Kidney capillary endothelial cell (primary cell): ENCODE results near the gene PIGA.
"Not testable (repeated sequence)": the region's sequence is repeated elsewhere in the genome, so short reads cannot be mapped to it uniquely, and the experiment has no call there.

Source experiments
- DNase-seq: peaks from one replicate; pipeline ENCODE4 v3.0.0-alpha.2; 2018; ENCODE audit warnings: low spot score

Gene PIGA

DNA sequence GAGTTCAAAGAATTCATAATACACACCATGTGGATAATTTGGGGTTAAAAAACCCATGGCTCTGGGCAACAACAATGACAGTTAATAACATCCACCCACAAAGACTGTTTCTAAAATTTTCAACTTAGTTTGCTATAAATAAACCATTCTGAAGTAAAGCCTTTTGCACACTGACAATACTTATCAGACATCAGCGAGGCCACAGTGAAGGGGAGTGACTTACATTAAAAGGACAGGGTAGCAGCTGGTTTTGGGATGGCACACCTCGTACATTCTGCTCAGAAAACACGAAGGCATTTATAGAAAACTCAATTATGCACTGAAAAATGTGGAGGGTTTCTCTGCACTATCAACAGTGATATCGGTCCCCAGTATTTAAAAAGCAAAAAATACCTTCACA is 15.0 kb downstream of the PIGA start:
- DNase-seq, result no peak

DNA sequence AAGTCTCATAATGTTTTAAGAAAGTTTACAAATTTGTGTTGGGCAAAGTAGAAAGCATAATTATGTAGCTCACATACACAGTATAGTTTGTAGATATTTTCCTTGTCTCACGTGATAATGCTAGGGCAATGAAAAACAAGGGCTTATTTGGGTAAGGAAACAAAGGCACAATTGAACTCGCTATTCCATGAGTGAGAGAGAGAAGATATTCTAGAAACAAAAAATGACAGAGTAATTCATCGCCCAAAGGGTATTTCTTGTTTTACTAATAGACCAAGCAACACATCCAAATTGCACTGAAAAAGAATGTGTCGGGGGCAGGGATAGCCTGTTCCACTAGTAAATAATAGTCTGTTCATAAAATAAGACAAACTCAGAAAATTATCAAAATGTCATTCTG is 16.2 kb downstream of the PIGA start:
- no peak for DNase-seq

DNA sequence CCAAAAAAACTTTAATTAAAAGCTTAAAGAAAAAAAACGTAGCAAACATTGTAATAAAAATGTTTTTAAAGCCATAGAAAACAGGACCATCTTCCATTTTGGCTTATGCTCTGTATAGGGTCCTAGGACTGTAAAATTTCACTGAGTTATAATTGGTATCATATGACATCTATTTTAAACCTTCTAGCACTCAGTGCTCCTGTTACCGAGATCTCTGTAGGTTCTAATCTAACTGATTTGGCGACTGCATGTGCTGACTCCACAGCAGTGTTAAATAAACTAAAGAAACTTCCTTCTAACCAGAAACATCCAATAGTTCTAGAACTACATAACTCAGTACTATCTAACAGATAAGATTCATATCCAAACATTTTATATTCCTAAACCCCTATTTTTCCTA is 19.8 kb downstream of the PIGA start, which contains the start of gene ASB11:
Gene ASB11, minus strand, starts transcription at position 132 of the 400 bp plus-strand sequence. Its CDS starts 35 bp downstream, at position 97.
- DNase-seq, result no peak

DNA sequence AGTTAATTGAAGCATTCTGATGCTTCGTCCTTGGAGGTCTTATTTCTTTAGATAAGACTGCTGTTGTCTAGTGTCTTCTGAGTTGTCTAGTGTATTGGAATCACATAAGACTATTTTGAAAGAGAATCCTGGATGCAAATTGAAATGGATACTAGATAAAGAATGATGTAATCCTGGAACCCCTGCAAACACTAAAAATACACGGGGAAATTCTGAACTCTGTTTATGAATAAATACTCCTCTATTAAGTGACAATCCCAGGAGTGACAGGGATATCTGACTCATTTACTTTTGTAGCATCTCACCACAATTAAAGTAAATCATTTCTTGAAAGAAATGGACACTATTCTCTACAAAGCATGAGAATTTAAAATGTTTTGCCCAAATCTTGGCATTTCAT is 20.9 kb downstream of the PIGA start:
- DNase-seq, result no peak

DNA sequence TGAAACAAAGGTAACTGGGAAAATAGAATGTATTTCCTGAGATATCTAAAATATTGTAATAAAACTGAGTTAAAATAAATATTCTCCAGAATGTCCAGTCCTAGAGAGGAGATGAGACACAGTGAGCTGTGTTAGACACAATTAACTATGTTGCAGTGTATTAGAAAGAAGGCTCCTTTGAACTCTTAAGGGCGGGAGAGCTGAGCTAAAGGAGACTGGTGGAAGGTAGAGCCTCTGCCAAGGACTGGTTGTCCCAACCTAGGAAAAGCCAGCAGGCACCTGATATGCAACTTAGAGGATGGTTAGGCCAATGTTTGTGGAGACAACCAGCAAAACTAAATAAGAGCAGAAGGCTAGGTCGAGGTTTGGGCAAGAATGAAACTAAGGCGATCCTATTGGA is 24.2 kb downstream of the PIGA start:
- no peak for DNase-seq

DNA sequence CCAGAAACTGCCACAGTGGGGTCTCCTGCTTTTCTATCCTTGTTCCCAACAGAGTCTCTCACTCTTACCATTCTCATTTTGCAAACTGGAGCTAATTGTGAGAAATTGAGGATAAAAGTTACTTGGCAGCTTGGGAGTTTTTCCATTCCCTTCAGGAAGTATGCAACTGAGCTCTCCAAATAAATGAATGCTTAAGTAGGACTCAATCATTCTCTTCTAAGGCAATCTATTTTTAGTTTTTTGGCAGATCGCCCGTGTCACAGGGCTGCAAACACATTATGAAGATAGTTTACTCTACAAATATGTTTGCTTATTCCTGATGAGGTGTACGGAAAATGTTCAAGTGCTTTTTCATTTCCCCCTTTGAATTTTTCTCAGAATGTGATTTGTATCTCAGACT is 25.2 kb downstream of the PIGA start:
- DNase-seq, result peak; percentile 21

DNA sequence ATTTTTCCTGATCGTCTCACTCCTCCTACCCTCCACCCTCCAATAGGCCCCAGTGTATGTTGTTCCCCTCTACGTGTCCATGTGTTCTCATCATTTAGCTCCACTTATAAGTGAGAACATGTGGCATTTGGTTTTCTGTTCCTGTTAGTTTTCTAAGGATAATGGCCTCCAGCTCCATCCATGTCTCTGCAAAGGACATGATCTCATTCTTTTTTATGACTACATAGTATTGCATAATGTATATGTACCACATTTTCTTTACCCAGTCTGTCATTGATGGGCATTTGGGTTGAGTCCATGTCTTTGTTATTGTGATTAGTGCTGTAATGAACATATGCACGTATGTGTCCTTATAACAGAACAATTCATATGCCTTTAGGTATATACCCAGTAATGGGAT is 29.4 kb downstream of the PIGA start:
- not testable (repeated sequence) for DNase-seq

DNA sequence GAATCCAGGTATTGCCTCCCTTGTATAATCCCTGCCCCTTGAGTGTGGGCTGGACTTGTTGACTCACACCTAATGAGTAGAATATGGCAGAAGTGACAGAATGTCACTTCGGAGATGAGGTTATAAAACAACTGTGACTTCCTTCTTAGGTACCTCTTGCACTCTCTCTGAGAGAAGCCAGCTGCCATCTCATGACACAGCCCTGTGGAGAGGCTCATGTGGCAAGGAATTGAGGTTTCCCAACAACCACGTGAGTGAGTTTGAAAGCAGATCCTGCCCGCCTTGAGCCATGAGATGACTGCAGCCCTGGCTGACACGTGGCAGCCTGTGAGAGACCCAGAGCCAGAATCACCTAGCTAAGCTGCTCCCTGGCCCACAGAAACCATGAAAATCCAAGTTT is 33.4 kb downstream of the PIGA start:
- no peak for DNase-seq

DNA sequence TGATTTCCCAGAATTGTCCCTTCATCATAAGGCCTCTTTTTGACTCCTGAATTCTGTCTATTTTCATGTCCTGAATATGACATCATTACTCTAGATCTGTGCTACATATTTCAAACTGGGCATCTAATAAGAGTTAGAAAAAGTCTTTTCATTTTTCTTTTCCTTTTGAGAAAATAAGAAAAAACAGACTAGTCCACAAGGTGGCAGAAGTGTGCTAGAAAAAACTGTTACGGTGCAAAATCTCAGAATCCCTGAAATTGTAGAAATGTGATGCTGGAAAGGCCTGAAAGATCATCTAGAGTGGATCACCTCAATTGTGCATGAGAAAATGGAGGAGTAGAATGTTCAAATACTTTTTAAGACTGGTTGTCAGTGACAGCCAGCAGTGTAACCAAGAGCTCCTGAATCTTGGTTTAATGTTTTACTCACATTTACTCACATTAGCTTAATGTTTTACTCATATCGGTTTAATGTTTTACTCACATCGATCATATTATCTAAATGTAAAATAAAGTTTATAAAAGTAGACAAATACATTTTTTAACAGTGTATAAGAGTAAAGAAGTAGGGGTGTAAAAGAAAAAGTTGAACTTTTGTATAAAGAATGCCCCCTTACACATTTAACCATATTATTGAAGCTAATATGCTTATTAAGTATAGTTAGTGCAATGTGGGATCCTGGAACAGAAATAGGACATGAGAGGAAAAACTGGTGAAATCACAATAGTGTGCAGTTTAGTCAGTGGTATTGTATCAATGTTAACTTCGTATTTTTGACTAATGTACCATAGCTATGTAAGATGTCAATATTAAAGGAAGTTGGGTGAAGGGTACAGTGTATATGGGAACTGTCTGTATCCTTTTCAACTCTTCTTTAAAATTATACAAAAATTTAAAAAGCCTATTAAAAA is 35.1 kb downstream of the PIGA start:
- DNase-seq, result peak; percentile 31

DNA sequence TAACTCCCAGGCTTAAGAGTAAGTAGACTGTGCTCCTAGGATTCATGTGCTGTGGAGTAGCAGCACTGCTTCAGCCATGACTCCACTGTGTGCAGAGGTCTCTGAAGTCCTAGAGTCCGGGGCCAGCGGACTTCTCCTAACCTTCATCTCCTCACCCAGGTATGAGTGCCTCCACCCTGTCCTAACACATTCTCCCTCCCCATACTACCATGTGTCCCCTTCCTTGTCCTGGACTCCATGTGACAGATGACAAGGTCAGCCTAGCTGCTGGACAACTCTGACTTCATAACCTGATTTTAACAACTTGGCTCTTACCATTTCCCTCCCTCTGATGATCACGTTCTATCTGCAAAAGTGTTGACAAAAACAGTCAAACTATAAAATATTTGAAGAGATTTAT is 36.5 kb downstream of the PIGA start:
- no peak for DNase-seq

DNA sequence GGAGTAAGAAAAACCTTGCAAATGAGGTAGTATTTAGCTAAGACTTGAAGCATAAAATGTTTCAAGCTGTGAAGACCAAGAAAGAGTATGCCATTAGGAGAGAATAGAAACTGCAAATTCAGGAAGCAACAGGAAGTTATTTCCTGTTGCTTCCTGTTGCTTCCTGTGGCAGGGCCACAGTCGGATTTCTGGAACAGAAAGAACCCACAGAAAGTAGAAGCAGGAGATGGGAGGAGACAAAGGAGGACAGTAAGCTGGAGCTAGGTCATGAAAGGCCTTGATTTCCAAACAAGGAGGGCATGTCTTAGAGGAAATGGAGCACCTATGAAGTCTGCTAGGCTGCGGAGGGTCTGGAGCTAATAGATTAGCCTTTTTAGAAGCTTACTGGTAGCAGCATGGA is 37.1 kb downstream of the PIGA start:
- DNase-seq, result peak; percentile 15

DNA sequence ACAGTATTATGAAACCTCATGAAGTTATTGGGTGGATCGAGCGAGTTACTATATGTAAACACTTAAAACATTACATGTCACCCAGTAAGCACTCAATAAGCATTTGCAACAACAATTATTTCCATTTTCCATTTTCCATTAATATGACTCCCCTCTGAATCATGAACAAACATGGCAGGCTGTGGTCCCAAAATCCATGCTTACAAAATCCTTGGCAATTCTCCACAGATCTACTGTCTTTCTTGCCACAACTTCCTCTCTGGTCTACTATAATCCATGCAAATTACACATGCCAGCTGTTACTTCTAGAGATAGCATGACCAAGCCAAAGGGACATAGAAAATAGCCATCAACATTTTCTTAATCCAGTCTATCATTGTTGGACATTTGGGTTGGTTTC is 41.9 kb downstream of the PIGA start:
- DNase-seq, result no peak

DNA sequence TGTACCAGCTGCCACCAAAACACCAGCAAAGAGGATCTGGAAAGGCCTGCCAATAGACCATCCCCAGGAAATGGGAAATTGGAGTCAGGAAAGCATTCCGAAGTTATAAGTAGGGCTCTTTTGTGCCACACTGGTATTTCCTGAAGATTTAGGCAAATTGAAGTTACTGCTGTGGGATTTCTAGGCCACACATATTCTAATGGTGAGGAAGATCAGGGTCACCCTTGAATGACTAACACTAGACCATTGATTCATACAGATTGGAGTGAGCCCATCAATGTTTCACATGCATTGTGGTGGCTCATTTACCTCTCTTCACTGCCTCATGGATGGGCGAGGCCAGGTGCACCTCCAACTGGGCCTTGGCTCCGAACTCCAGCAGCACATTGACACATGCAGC is 42.5 kb downstream of the PIGA start:
- DNase-seq, result no peak

DNA sequence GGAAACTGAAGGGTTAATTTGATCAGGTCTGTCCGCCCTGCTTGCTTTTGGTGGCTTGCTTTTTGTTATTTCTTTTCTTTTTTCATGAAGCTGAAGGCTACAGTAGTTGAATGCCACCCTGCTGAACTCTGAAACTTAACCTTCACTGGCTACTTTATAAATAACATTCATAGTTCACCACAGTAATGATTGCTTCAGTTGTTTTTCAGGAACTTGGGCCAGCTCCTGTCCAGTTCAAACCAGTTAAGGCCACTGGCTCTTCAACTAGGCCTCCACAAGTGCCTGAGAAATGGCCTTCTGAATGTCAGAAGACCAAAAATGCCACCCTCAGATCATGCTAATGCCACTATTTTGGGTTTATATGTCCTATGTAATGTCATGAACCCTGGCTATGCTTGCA is 57.7 kb downstream of the PIGA start:
- no peak for DNase-seq

DNA sequence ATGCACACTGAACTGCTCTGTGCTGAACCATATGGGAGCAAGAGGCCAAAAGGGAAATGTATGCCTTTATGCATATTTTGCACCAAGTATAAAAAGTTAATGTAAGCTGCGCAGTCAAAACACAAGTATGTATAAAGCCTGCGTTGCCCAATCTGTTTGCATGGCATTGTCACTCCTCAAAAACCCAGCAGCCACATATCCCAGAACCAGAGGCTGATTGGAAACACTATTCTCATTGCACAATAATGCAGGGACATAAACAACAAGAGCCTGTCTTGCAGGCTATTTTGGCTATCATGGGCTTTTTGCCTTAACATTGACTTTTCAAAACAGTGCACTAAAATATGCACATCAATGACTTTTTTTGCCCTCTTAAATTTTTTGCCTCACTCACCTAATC is 60.4 kb downstream of the PIGA start:
- DNase-seq, result no peak

DNA sequence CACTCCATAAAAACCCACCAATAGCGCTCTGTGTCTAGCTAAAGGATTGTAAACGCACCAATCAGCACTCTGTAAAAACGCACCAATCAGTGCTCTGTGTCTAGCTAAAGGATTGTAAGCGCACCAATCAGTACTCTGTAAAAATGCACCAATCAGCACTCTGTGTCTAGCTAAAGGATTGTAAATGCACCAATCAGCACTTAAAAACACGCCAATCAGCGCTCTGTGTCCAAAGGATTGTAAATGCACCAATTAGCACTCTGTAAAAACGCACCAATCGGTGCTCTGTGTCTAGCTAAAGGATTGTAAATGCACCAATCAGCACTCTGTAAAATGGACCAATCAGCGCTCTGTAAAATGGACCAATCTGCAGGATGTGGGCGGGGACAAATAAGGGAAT is 62.0 kb downstream of the PIGA start:
- not testable (repeated sequence) for DNase-seq

DNA sequence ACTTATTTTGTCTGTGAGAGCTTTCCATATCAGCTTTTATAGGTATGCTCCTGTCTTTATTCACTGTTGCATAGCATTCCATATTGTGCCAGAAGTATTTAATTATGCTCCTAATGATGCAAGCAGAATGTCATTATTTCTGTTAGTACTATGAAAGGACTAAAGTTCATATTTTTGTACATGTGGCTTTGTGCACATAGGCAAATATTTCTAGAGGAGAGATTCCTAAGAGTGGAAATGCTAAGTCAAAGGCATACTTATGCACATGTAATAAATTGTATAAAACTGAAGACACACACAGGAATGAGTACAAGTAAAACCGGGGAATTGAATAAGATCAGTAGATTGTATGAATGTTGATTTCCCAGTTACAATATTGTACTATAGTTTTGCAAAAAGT is 63.6 kb downstream of the PIGA start:
- DNase-seq, result no peak

DNA sequence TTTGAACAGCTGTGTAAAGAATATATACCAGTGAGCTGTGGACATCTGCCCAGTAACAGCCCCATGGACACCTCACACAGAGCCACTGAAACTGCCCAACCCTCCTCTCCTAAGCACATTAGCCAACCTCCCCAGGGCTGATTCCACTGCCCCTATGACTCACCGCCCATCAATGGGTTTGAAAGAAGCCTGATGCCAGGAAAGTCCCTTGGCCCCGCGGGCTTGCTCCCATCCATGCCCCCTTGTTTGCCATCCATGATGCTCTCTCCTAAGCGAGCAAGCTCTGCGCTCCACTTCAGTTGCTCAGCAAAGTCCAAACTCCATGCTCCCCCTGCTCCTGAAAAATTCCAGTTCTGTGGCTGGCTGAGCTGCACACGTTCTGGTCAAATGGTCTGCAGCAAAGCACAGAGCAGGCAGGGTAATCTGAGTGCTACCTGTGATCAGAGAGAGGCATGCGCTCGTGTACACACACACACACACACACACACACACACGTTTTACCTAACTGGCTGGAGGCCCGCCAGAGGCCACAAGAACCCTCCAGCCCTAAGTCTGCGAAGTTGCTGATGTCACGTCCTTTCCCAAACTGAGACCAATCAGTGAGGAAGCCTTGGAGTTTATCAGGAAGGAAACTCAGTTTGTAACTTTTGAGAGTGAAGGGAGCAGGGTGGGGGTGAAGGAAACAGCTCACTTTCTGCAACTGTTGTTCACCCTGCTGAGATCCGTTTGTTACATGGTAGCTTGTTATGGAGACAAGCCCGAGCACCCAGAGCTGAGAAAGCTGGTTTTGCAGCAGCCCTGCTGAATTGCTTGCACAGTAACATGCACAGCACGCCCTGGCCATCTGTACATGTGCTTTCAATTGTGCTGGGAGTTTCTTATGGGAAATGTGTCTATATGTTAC is 65.5 kb downstream of the PIGA start, which contains the start of gene ASB9:
Gene ASB9, minus strand, starts transcription at position 466 of the 904 bp plus-strand sequence. Its CDS starts 209 bp downstream, at position 257.
- DNase-seq, result peak; percentile 38
